Upper lobe of right lung (tissue), 1 donor: Measurements from ENCODE around the gene BTBD7. TPM values are rescaled to one million over a fixed set of nuclear protein-coding genes. Genes with fewer than 3 reads are reported as not detected.

Experiments used
- ATAC-seq: fragments of 200-7000 bp; cut with Tn5 transposase; one replicate; pipeline ENCODE4 v1.9.1; 2020; ENCODE audit warnings: mild to moderate bottlenecking, moderate library complexity
- DNase-seq: peaks from one replicate; pipeline ENCODE4 v3.0.0-alpha.2; 2020
- H3K27ac ChIP-seq: fragments of 200-600 bp; one replicate; pipeline ENCODE4 v1.8.0; 2022
- H3K27me3 ChIP-seq: fragments of 200-600 bp; one replicate; pipeline ENCODE4 v1.8.0; 2022; ENCODE audit warnings: mild to moderate bottlenecking
- H3K36me3 ChIP-seq: fragments of 200-600 bp; one replicate; pipeline ENCODE4 v1.8.0; 2022
- H3K4me1 ChIP-seq: fragments of 200-600 bp; one replicate; pipeline ENCODE4 v1.8.0; 2022
- H3K4me3 ChIP-seq: fragments of 200-600 bp; one replicate; pipeline ENCODE4 v1.8.0; 2022; ENCODE audit warnings: mild to moderate bottlenecking
- H3K9me3 ChIP-seq: fragments of 200-600 bp; one replicate; pipeline ENCODE4 v1.8.0; 2022
- intact Hi-C: fragments of 100-400 bp; cut with DNase I; formaldehyde crosslinking; loops from one replicate; pipeline ENCODE4 v1.11.0; 2022
- total RNA-seq: library from RNA; stranded (reverse); fragmentation: NEBNext Ultra II Directional; extraction: Animal tissue kit (Norgen Biotek cat#: 25700); gene quantifications from one replicate; pipeline ENCODE4 v1.2.1, GENCODE V29; 2021
- TF ChIP-seq, protein P1 (sequence below): fragments of 200-600 bp; IDR thresholded peaks from one replicate; pipeline ENCODE4 v1.8.0; 2022; ENCODE audit warnings: antibody characterized with exemption
- donor health status: DM: no; HTN: yes; CAD: no; lungs with severe emphysema.

The BTBD7 gene
- total RNA-seq, 1 donor from 2014 or later, result 38.2 TPM

GRCh38 chr14:93207468-93208308, 125.1 kb downstream of the BTBD7 start:
- DNase-seq (no peak), ATAC-seq (peak; percentile 70)
- peaks cover 25% of the 10 kb centered on the region for H3K4me1 ChIP-seq
- no peaks in the 10 kb centered on the region for H3K27me3 ChIP-seq
- H3K27ac ChIP-seq, result peak overlapping the region; percentile 90
- intact Hi-C loops, result no loop called here
- peaks cover 19% of the 10 kb centered on the region for H3K36me3 ChIP-seq
- peak overlapping the region; percentile 80 for H3K4me3 ChIP-seq
- TF ChIP-seq, protein P1, sequence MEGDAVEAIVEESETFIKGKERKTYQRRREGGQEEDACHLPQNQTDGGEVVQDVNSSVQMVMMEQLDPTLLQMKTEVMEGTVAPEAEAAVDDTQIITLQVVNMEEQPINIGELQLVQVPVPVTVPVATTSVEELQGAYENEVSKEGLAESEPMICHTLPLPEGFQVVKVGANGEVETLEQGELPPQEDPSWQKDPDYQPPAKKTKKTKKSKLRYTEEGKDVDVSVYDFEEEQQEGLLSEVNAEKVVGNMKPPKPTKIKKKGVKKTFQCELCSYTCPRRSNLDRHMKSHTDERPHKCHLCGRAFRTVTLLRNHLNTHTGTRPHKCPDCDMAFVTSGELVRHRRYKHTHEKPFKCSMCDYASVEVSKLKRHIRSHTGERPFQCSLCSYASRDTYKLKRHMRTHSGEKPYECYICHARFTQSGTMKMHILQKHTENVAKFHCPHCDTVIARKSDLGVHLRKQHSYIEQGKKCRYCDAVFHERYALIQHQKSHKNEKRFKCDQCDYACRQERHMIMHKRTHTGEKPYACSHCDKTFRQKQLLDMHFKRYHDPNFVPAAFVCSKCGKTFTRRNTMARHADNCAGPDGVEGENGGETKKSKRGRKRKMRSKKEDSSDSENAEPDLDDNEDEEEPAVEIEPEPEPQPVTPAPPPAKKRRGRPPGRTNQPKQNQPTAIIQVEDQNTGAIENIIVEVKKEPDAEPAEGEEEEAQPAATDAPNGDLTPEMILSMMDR, result peak; percentile 39
- H3K9me3 ChIP-seq, result no peaks in the 10 kb centered on the region

GRCh38 chr14:93206793-93207467, 125.9 kb downstream of the BTBD7 start, which contains the start of the genes GON7 and UBR7:
Gene GON7 (minus strand): TSS chr14:93207065. CDS start chr14:93207037, 28 bp downstream.
Gene UBR7 (plus strand): TSS chr14:93207256. CDS start chr14:93207292, 36 bp downstream.
- TF ChIP-seq, protein P1, result peak; percentile 36
- peak; percentile 96 for DNase-seq
- Histone ChIP-seq H3K36me3 (peaks cover 11% of the 10 kb centered on the region), H3K27me3 (no peaks in the 10 kb centered on the region), H3K4me1 (peaks cover 25% of the 10 kb centered on the region), H3K27ac (peak within 1 kb of the TSS; percentile 90), H3K4me3 (peak within 1 kb of the TSS; percentile 80), H3K9me3 (no peaks in the 10 kb centered on the region)
- peak; percentile 99 for ATAC-seq
- intact Hi-C loops, result no loop called here

- ATAC-seq, result no peak
These were observed 131.6 kb downstream of the BTBD7 start for GRCh38 chr14:93201155-93201704.

GRCh38 chr14:93200553-93200952, 132.3 kb downstream of the BTBD7 start:
- Histone ChIP-seq H3K27me3 (no peaks in the 10 kb centered on the region), H3K9me3 (no peaks in the 10 kb centered on the region), H3K27ac (peak overlapping the region; percentile 33), H3K36me3 (no peaks in the 10 kb centered on the region), H3K4me1 (peaks cover 3% of the 10 kb centered on the region), H3K4me3 (no peak overlapping the region)
- DNase-seq (peak; percentile 78), ATAC-seq (peak; percentile 88)
- intact Hi-C loops, result no loop called here
- TF ChIP-seq, protein P1, result no peak

More at GRCh38 chr14:93201155-93201704, 131.6 kb downstream of the BTBD7 start:
- TF ChIP-seq, protein P1, result no peak
- H3K36me3 ChIP-seq, result no peaks in the 10 kb centered on the region
- no peaks in the 10 kb centered on the region for H3K27me3 ChIP-seq
- intact Hi-C loops, result no loop called here
- no peak overlapping the region for H3K4me3 ChIP-seq
- peaks cover 10% of the 10 kb centered on the region for H3K4me1 ChIP-seq
- no peaks in the 10 kb centered on the region for H3K9me3 ChIP-seq
- H3K27ac ChIP-seq, result no peak overlapping the region
- DNase-seq, result no peak

GRCh38 chr14:93199031-93199430, 133.8 kb downstream of the BTBD7 start:
- no peak overlapping the region for H3K4me3 ChIP-seq
- DNase-seq (no peak), ATAC-seq (peak; percentile 50)
- H3K4me1 ChIP-seq, result no peaks in the 10 kb centered on the region
- H3K36me3 ChIP-seq, result no peaks in the 10 kb centered on the region
- no peak overlapping the region for H3K27ac ChIP-seq
- no peaks in the 10 kb centered on the region for H3K27me3 ChIP-seq
- TF ChIP-seq, protein P1, result no peak
- no peaks in the 10 kb centered on the region for H3K9me3 ChIP-seq
- intact Hi-C loops, result no loop called here
